Neural progenitor cell (in vitro differentiated cells): ENCODE measurements around the gene RUNX1.

Experiments used
- CTCF ChIP-seq: fragments of 200-600 bp; sonication (generic); IDR thresholded peaks from 2 replicates; pipeline ENCODE4 v1.5.1; 2017; ENCODE audit warnings: antibody characterized with exemption, mild to moderate bottlenecking
- EZH2phosphoT487 ChIP-seq: fragments of 200-600 bp; sonication (generic); IDR thresholded peaks from 2 replicates; pipeline ENCODE4 v1.6.1; 2017; ENCODE audit warnings: antibody characterized with exemption

DNA sequence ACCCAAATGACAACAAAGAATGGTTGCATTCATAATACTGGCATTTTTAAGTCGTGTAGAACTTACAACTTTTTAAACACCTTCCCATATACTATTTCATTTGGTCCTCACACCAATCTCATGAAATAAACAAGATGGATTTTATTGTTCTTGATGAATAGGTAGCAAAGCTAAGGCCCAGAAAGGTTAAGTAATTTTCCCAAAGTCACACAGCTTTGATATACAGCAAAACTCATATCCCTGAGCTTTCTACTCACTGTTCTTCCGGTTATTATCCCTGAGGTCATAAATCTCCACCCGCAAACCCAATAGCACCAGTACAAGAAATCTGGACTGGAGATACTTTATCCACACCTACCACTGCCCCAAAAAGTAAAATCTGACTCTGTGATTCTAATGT lies 186.2 kb downstream of the RUNX1 start:
- TF ChIP-seq CTCF (no peak), EZH2phosphoT487 (no peak)
